ENCODE results near the gene BBS1. TPM values are rescaled to one million over a fixed set of nuclear protein-coding genes. Genes with fewer than 3 reads are reported as not detected.

The BBS1 gene
- total RNA-seq, 1 experiment from 2014 or later = 47.1 TPM

DNA sequence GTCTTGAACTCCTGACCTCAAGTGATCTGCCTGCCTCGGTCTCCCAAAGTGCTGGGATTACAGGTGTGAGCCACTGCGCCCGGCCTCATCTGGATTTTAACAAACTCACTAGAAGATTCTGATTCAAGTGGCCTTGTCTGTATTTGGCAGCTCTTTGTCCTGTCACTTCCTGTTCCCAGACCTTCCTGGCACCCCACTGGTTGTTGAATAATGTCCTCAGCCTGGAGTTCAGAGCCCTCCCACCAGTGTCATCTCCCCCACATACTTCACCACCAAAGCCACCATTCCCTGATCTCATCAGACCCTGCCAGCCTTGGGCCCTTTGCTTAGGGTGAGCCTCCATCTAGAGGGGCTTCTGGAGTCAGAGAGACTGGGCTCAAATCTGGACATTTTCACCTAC lies 40.4 kb upstream of the BBS1 start:
- Histone ChIP-seq H3K27me3 (replicated peaks; ENCODE audit: control insufficient read depth, insufficient read depth, low read length) (no peaks in the 10 kb centered on the region; the same call in 1 of the 2 replicates), H3K4me1 (peaks cover 19% of the 10 kb centered on the region), H3K9me3 (no peaks in the 10 kb centered on the region), H3K36me3 (ENCODE audit: control insufficient read depth, insufficient read depth, low read length) (no peaks in the 10 kb centered on the region), H3K4me3 (ENCODE audit: low read depth, low read length) (no peak overlapping the region)
- no peaks in the 10 kb centered on the region for H3K9me3 Mint-ChIP-seq (ENCODE audit: unreplicated experiment)
- peaks cover 20% of the 10 kb centered on the region for H3K36me3 Mint-ChIP-seq (ENCODE audit: insufficient read depth, unreplicated experiment)
- POLR2A ChIA-PET = interaction anchor here (1.2 kb wide), 1 partner anchor 9 kb away, joined by 14 read pairs; the partner anchor contains the start of gene DPP3
- H3K4me1 Mint-ChIP-seq (ENCODE audit: low read depth, unreplicated experiment) = peaks cover 17% of the 10 kb centered on the region
- intact Hi-C loops (cut with micrococcal nuclease; ENCODE audit: unreplicated experiment) = no loop called here
- no peak for DNase-seq
- CTCF ChIA-PET = interaction anchor here (3.9 kb wide), 1 partner anchor 9 kb away, joined by 44 read pairs; the partner anchor contains the start of gene DPP3
- H3K4me3 Mint-ChIP-seq (ENCODE audit: unreplicated experiment) = no peak overlapping the region
- TF ChIP-seq, protein P1, sequence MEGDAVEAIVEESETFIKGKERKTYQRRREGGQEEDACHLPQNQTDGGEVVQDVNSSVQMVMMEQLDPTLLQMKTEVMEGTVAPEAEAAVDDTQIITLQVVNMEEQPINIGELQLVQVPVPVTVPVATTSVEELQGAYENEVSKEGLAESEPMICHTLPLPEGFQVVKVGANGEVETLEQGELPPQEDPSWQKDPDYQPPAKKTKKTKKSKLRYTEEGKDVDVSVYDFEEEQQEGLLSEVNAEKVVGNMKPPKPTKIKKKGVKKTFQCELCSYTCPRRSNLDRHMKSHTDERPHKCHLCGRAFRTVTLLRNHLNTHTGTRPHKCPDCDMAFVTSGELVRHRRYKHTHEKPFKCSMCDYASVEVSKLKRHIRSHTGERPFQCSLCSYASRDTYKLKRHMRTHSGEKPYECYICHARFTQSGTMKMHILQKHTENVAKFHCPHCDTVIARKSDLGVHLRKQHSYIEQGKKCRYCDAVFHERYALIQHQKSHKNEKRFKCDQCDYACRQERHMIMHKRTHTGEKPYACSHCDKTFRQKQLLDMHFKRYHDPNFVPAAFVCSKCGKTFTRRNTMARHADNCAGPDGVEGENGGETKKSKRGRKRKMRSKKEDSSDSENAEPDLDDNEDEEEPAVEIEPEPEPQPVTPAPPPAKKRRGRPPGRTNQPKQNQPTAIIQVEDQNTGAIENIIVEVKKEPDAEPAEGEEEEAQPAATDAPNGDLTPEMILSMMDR (IDR thresholded peaks at IDR 0.05; ENCODE audit: insufficient read depth in 1 of 2, low read depth in 1 of 2, low read length in 1 of 2, severe bottlenecking in 1 of 2, unreplicated experiment in 1 of 2) = no peak
- BruUV-seq (replicated peaks) = no TSS peak
- no peak overlapping the region for H3K27ac Mint-ChIP-seq (ENCODE audit: unreplicated experiment)
- no peaks in the 10 kb centered on the region for H3K27me3 Mint-ChIP-seq (ENCODE audit: insufficient read depth, unreplicated experiment)

DNA sequence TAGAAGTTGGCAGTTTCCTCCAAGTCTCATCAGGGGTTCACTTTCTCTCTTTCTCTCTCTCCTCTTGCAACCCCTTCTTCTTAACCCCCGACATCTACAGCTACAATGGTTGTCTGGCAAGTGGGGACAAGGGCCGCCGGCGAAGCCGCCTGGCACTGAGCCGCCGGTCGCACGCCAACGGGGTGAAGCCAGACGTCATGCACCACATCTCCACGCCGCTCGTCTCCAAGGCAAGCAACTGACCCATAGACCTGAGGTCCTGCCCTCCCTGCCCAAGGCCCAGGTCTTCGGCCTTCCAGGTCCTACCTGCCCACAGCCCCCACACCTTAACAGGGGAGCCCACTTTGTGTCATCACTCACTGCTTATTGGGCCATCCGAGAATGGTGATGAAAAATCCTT lies 39.3 kb upstream of the BBS1 start:
- H3K4me1 ChIP-seq = peaks cover 12% of the 10 kb centered on the region
- H3K27me3 ChIP-seq (replicated peaks; ENCODE audit: control insufficient read depth, insufficient read depth, low read length) = no peaks in the 10 kb centered on the region; the same call in 1 of the 2 replicates
- H3K9me3 ChIP-seq = no peaks in the 10 kb centered on the region
- no peaks in the 10 kb centered on the region for H3K36me3 ChIP-seq (ENCODE audit: control insufficient read depth, insufficient read depth, low read length)
- H3K4me3 ChIP-seq (ENCODE audit: low read depth, low read length) = no peak overlapping the region
- peaks cover 7% of the 10 kb centered on the region for H3K4me1 Mint-ChIP-seq (ENCODE audit: low read depth, unreplicated experiment)
- no peak overlapping the region for H3K27ac Mint-ChIP-seq (ENCODE audit: unreplicated experiment)
- intact Hi-C loops (cut with micrococcal nuclease; ENCODE audit: unreplicated experiment) = no loop called here
- H3K9me3 Mint-ChIP-seq (ENCODE audit: unreplicated experiment) = no peaks in the 10 kb centered on the region
- DNase-seq = no peak
- TF ChIP-seq, protein P1 (IDR thresholded peaks at IDR 0.05; ENCODE audit: insufficient read depth in 1 of 2, low read depth in 1 of 2, low read length in 1 of 2, severe bottlenecking in 1 of 2, unreplicated experiment in 1 of 2) = no peak
- CTCF ChIA-PET = interaction anchor here (1.8 kb wide), 1 partner anchor 9 kb away, joined by 5 read pairs; the partner anchor contains the start of gene DPP3
- peaks cover 22% of the 10 kb centered on the region for H3K36me3 Mint-ChIP-seq (ENCODE audit: insufficient read depth, unreplicated experiment)
- H3K4me3 Mint-ChIP-seq (ENCODE audit: unreplicated experiment) = no peak overlapping the region
- no peaks in the 10 kb centered on the region for H3K27me3 Mint-ChIP-seq (ENCODE audit: insufficient read depth, unreplicated experiment)
- BruUV-seq (replicated peaks) = no TSS peak
- POLR2A ChIA-PET = no interaction called here

DNA sequence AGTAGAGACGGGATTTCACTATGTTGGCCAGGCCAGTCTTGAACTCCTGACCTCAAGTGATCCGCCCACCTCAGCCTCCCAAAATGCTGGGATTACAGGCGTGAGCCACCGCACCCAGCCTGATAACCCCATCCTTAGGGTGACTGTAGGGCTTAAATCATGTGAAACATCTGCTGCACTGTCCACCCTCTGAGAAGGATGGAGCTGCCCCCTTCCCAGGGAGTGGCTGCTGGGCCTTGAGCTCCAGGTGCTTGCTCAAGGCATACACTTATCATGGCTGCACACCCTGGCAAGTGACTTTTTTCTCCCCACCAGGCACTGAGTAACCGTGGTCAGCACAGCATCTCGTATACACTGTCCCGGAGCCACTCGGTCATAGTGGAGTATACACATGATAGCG lies 38.4 kb upstream of the BBS1 start:
- Mint-ChIP-seq H3K27me3 (ENCODE audit: insufficient read depth, unreplicated experiment) (no peaks in the 10 kb centered on the region), H3K4me3 (ENCODE audit: unreplicated experiment) (no peak overlapping the region), H3K9me3 (ENCODE audit: unreplicated experiment) (no peaks in the 10 kb centered on the region), H3K4me1 (ENCODE audit: low read depth, unreplicated experiment) (peaks cover 6% of the 10 kb centered on the region), H3K36me3 (ENCODE audit: insufficient read depth, unreplicated experiment) (peaks cover 26% of the 10 kb centered on the region), H3K27ac (ENCODE audit: unreplicated experiment) (no peak overlapping the region)
- POLR2A ChIA-PET = no interaction called here
- Histone ChIP-seq H3K36me3 (ENCODE audit: control insufficient read depth, insufficient read depth, low read length) (no peaks in the 10 kb centered on the region), H3K4me3 (ENCODE audit: low read depth, low read length) (no peak overlapping the region), H3K27me3 (replicated peaks; ENCODE audit: control insufficient read depth, insufficient read depth, low read length) (no peaks in the 10 kb centered on the region; the same call in 1 of the 2 replicates), H3K4me1 (peaks cover 9% of the 10 kb centered on the region), H3K9me3 (no peaks in the 10 kb centered on the region)
- CTCF ChIA-PET = interaction anchor here (1.8 kb wide), 1 partner anchor 8 kb away, joined by 5 read pairs; the partner anchor contains the start of gene DPP3
- intact Hi-C loops (cut with micrococcal nuclease; ENCODE audit: unreplicated experiment) = no loop called here
- DNase-seq = no peak
- TF ChIP-seq, protein P1 (IDR thresholded peaks at IDR 0.05; ENCODE audit: insufficient read depth in 1 of 2, low read depth in 1 of 2, low read length in 1 of 2, severe bottlenecking in 1 of 2, unreplicated experiment in 1 of 2) = no peak
- no TSS peak for BruUV-seq (replicated peaks)

Data from Caco-2 (cell line).